ENCODE data around the gene CNGA3. TPM values are rescaled to one million over a fixed set of nuclear protein-coding genes. Genes with fewer than 3 reads are reported as not detected.
"Not testable (repeated sequence)": the region's sequence is repeated elsewhere in the genome, so short reads cannot be mapped to it uniquely, and the experiment has no call there.

The CNGA3 gene
- total and polyA plus RNA-seq, 4 experiments from 2014 or later: not detected

- ChIA-PET CTCF (ENCODE audit: partially characterized antibody) (interaction anchor here (0.9 kb wide), 1 partner anchor 8 kb away, joined by 3 read pairs; no protein-coding TSS in a partner anchor), POLR2A (ENCODE audit: partially characterized antibody) (no interaction called here)
- intact Hi-C loops (cut with micrococcal nuclease): no loop called here
- H3K9me3 Mint-ChIP-seq: peaks cover 3 to 9% (median 5%) of the 10 kb centered on the region in 8 donors
- H3K27ac Mint-ChIP-seq: no peak overlapping the region
- no peak overlapping the region for H3K4me3 Mint-ChIP-seq
- Histone ChIP-seq H3K27ac (ENCODE audit: low read depth, low read length) (no peak overlapping the region), H3K4me3 (ENCODE audit: low read length in 2 of 2) (no peak overlapping the region), H3K9me3 (ENCODE audit: control insufficient read depth in 1 of 2, low read length in 2 of 2) (no peaks in the 10 kb centered on the region), H3K36me3 (ENCODE audit: insufficient read depth, low read length) (no peaks in the 10 kb centered on the region), H3K27me3 (ENCODE audit: insufficient read depth, low read length) (no peaks in the 10 kb centered on the region), H3K4me1 (ENCODE audit: insufficient read depth, low read length) (no peaks in the 10 kb centered on the region)
- DNase-seq: no peak
- peaks cover 18 to 28% of the 10 kb centered on the region in 2 donors for H3K27me3 Mint-ChIP-seq
- no peaks in the 10 kb centered on the region for H3K4me1 Mint-ChIP-seq
- H3K36me3 Mint-ChIP-seq: no peaks in the 10 kb centered on the region
These were observed 32.6 kb upstream of the CNGA3 start for GRCh38 chr2:98313492-98314250.

DNA sequence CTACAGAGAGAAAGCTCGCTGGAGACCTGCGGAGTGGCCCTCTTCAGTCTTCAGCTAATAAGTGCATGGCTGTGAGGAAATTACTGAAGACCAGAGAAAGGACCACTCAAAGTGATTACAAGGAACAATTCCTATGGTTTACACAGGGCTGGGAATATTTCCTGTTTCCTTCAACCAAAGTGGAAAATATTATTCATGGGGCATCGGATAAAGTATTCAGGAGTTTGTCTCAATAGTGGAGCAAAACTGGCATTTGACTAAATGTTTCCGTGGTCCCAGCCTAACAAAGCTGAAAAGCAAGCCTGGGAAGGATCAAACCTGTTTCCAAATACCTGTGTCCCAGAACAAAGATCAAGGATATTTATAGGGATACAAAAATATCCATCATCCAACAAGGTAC lies 32.0 kb upstream of the CNGA3 start:
- CTCF ChIA-PET (ENCODE audit: partially characterized antibody): interaction anchor here (0.9 kb wide), 1 partner anchor 9 kb away, joined by 3 read pairs; no protein-coding TSS in a partner anchor

GRCh38 chr2:98315957-98316356 lies 30.3 kb upstream of the CNGA3 start:
- CTCF ChIA-PET (ENCODE audit: partially characterized antibody): no interaction called here
- peaks cover 8 to 13% of the 10 kb centered on the region in 2 donors for H3K36me3 Mint-ChIP-seq
- H3K27me3 Mint-ChIP-seq: peaks cover 21 to 27% of the 10 kb centered on the region in 2 donors
- Histone ChIP-seq H3K27ac (ENCODE audit: low read depth, low read length) (no peak overlapping the region), H3K9me3 (ENCODE audit: control insufficient read depth in 1 of 2, low read length in 2 of 2) (peaks cover 0 to 11% of the 10 kb centered on the region in 2 donors), H3K4me1 (ENCODE audit: insufficient read depth, low read length) (no peaks in the 10 kb centered on the region), H3K27me3 (ENCODE audit: insufficient read depth, low read length) (no peaks in the 10 kb centered on the region), H3K4me3 (ENCODE audit: low read length in 2 of 2) (no peak overlapping the region), H3K36me3 (ENCODE audit: insufficient read depth, low read length) (no peaks in the 10 kb centered on the region)
- H3K4me3 Mint-ChIP-seq: no peak overlapping the region
- no peak for DNase-seq
- peaks cover 8 to 28% (median 24%) of the 10 kb centered on the region in 8 donors for H3K9me3 Mint-ChIP-seq
- H3K27ac Mint-ChIP-seq: no peak overlapping the region
- intact Hi-C loops (cut with micrococcal nuclease): no loop called here
- no peaks in the 10 kb centered on the region for H3K4me1 Mint-ChIP-seq
- POLR2A ChIA-PET (ENCODE audit: partially characterized antibody): no interaction called here

More for the DNA sequence above, 32.0 kb upstream of the CNGA3 start:
- Histone ChIP-seq H3K27ac (ENCODE audit: low read depth, low read length) (no peak overlapping the region), H3K4me3 (ENCODE audit: low read length in 2 of 2) (no peak overlapping the region), H3K27me3 (ENCODE audit: insufficient read depth, low read length) (no peaks in the 10 kb centered on the region), H3K4me1 (ENCODE audit: insufficient read depth, low read length) (no peaks in the 10 kb centered on the region), H3K36me3 (ENCODE audit: insufficient read depth, low read length) (no peaks in the 10 kb centered on the region), H3K9me3 (ENCODE audit: control insufficient read depth in 1 of 2, low read length in 2 of 2) (no peaks in the 10 kb centered on the region)
- Mint-ChIP-seq H3K36me3 (peaks cover 0 to 3% of the 10 kb centered on the region in 2 donors), H3K27ac (no peak overlapping the region), H3K4me1 (no peaks in the 10 kb centered on the region), H3K9me3 (peaks cover 3 to 14% (median 9%) of the 10 kb centered on the region in 8 donors), H3K4me3 (no peak overlapping the region), H3K27me3 (peaks cover 18 to 27% of the 10 kb centered on the region in 2 donors)
- no peak for DNase-seq
- intact Hi-C loops (cut with micrococcal nuclease): no loop called here
- POLR2A ChIA-PET (ENCODE audit: partially characterized antibody): no interaction called here

- Mint-ChIP-seq H3K4me3 (no peak overlapping the region), H3K27me3 (peaks cover 23 to 27% of the 10 kb centered on the region in 2 donors), H3K9me3 (peaks cover 8 to 40% (median 34%) of the 10 kb centered on the region in 8 donors), H3K4me1 (no peaks in the 10 kb centered on the region), H3K27ac (no peak overlapping the region), H3K36me3 (peaks cover 8 to 15% of the 10 kb centered on the region in 2 donors)
- H3K4me3 ChIP-seq (ENCODE audit: low read length in 2 of 2): no peak overlapping the region
- intact Hi-C loops (cut with micrococcal nuclease): no loop called here
- H3K27me3 ChIP-seq (ENCODE audit: insufficient read depth, low read length): no peaks in the 10 kb centered on the region
- CTCF ChIA-PET (ENCODE audit: partially characterized antibody): no interaction called here
- H3K36me3 ChIP-seq (ENCODE audit: insufficient read depth, low read length): no peaks in the 10 kb centered on the region
- no peak for DNase-seq
- peaks cover 0 to 12% of the 10 kb centered on the region in 2 donors for H3K9me3 ChIP-seq (ENCODE audit: control insufficient read depth in 1 of 2, low read length in 2 of 2)
- POLR2A ChIA-PET (ENCODE audit: partially characterized antibody): no interaction called here
- no peaks in the 10 kb centered on the region for H3K4me1 ChIP-seq (ENCODE audit: insufficient read depth, low read length)
- no peak overlapping the region for H3K27ac ChIP-seq (ENCODE audit: low read depth, low read length)
These were observed 29.0 kb upstream of the CNGA3 start for GRCh38 chr2:98317214-98317613.

- H3K4me3 Mint-ChIP-seq; intact Hi-C loops (cut with micrococcal nuclease); H3K4me1 ChIP-seq (ENCODE audit: insufficient read depth, low read length); H3K27ac Mint-ChIP-seq; POLR2A ChIA-PET (ENCODE audit: partially characterized antibody); H3K36me3 ChIP-seq (ENCODE audit: insufficient read depth, low read length); H3K4me1 Mint-ChIP-seq; H3K27ac ChIP-seq (ENCODE audit: low read depth, low read length); DNase-seq; CTCF ChIA-PET (ENCODE audit: partially characterized antibody); H3K27me3 ChIP-seq (ENCODE audit: insufficient read depth, low read length); H3K4me3 ChIP-seq (ENCODE audit: low read length in 2 of 2): not testable (repeated sequence)
- H3K9me3 ChIP-seq (ENCODE audit: control insufficient read depth in 1 of 2, low read length in 2 of 2): peaks cover 0 to 12% of the 10 kb centered on the region in 2 donors
- Mint-ChIP-seq H3K9me3 (peaks cover 10 to 56% (median 42%) of the 10 kb centered on the region in 8 donors), H3K36me3 (peaks cover 8 to 15% of the 10 kb centered on the region in 2 donors), H3K27me3 (peaks cover 23 to 26% of the 10 kb centered on the region in 2 donors)
These were observed 26.1 kb upstream of the CNGA3 start for GRCh38 chr2:98320171-98320570.

DNA sequence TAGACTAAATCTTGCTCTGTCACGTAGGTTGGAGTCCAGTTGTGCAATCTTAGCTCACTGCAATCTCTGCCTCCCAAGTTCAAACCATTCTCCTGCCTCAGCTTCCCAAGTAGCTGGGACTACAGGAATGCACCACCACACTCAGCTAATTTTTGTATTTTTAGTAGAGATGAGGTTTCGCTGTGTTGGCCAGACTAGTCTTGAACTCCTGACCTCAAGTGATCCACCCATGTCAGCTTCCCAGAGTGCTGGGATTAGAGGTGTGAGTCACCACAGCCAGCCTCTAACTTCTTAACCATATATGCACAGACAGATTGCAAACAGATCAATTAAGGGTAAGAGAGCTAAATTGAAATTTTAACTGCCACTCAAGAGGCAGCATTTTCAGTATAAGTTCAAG lies 22.1 kb upstream of the CNGA3 start:
- ChIA-PET CTCF (ENCODE audit: partially characterized antibody) (no interaction called here), POLR2A (ENCODE audit: partially characterized antibody) (no interaction called here)
- peaks cover 5 to 55% (median 35%) of the 10 kb centered on the region in 8 donors for H3K9me3 Mint-ChIP-seq
- H3K4me3 Mint-ChIP-seq: no peak overlapping the region
- Histone ChIP-seq H3K9me3 (ENCODE audit: control insufficient read depth in 1 of 2, low read length in 2 of 2) (peaks cover 0 to 12% of the 10 kb centered on the region in 2 donors), H3K4me1 (ENCODE audit: insufficient read depth, low read length) (no peaks in the 10 kb centered on the region), H3K27me3 (ENCODE audit: insufficient read depth, low read length) (no peaks in the 10 kb centered on the region), H3K27ac (ENCODE audit: low read depth, low read length) (no peak overlapping the region), H3K36me3 (ENCODE audit: insufficient read depth, low read length) (no peaks in the 10 kb centered on the region), H3K4me3 (ENCODE audit: low read length in 2 of 2) (no peak overlapping the region)
- no peak overlapping the region for H3K27ac Mint-ChIP-seq
- H3K36me3 Mint-ChIP-seq: peaks cover 8 to 13% of the 10 kb centered on the region in 2 donors
- DNase-seq: no peak
- no peaks in the 10 kb centered on the region for H3K4me1 Mint-ChIP-seq
- intact Hi-C loops (cut with micrococcal nuclease): no loop called here
- peaks cover 14 to 20% of the 10 kb centered on the region in 2 donors for H3K27me3 Mint-ChIP-seq

GRCh38 chr2:98327776-98328175 lies 18.5 kb upstream of the CNGA3 start:
- H3K36me3 Mint-ChIP-seq: no peaks in the 10 kb centered on the region
- no peaks in the 10 kb centered on the region for H3K4me1 Mint-ChIP-seq
- Histone ChIP-seq H3K4me3 (ENCODE audit: low read length in 2 of 2) (no peak overlapping the region), H3K9me3 (ENCODE audit: control insufficient read depth in 1 of 2, low read length in 2 of 2) (no peaks in the 10 kb centered on the region), H3K27me3 (ENCODE audit: insufficient read depth, low read length) (no peaks in the 10 kb centered on the region), H3K27ac (ENCODE audit: low read depth, low read length) (no peak overlapping the region), H3K36me3 (ENCODE audit: insufficient read depth, low read length) (no peaks in the 10 kb centered on the region), H3K4me1 (ENCODE audit: insufficient read depth, low read length) (no peaks in the 10 kb centered on the region)
- H3K27me3 Mint-ChIP-seq: peaks cover 8 to 22% of the 10 kb centered on the region in 2 donors
- H3K4me3 Mint-ChIP-seq: no peak overlapping the region
- intact Hi-C loops (cut with micrococcal nuclease): no loop called here
- H3K9me3 Mint-ChIP-seq: peaks cover 3 to 24% (median 9%) of the 10 kb centered on the region in 8 donors
- no peak for DNase-seq
- ChIA-PET POLR2A (ENCODE audit: partially characterized antibody) (no interaction called here), CTCF (ENCODE audit: partially characterized antibody) (no interaction called here)
- no peak overlapping the region for H3K27ac Mint-ChIP-seq
